Astrocyte of the spinal cord (primary cell): Measurements from ENCODE around the gene PPP2R1B.

Experiments used
- DNase-seq: peaks from one replicate; pipeline ENCODE4 v3.0.0; 2011; ENCODE audit warnings: low read depth, low spot score
- H3K4me3 ChIP-seq: 2 replicates; pipeline ENCODE4 v1.5.1; 2011; ENCODE audit warnings: low read depth, mild to moderate bottlenecking, low read length, moderate library complexity
- in situ Hi-C: cut with HindIII; loops from 2 replicates; pipeline ENCODE4 v1.10.0; 2017; ENCODE audit warnings: low sequenced_read_pairs
- TF ChIP-seq, protein P1 (sequence below): IDR thresholded peaks from 2 replicates; pipeline ENCODE4 v1.5.1; 2012; ENCODE audit warnings: low read depth, mild to moderate bottlenecking, low read length, inconsistent platforms

The PPP2R1B gene

DNA sequence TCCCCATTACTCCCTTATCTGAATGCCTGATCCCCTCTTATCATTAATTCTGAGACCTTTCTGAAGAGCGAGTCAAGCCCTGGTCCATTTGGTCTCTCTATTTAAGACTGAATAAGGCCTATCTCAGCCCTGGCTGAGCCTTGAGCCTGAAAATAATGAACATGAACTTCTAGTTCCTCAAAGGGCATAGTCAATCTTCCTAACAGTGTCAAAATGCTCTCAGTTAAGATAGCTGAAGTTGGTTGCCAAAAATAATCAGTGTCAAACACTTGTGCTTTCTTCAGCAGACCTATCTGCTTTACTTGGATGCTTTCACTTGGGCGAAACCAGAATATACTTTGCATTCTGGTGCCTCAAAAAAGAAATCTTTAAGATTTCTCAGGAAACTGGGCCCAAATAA, 42.6 kb upstream of the PPP2R1B start:
- DNase-seq, result no peak
- in situ Hi-C loops, result no loop called here
- no peak overlapping the region for H3K4me3 ChIP-seq
- TF ChIP-seq, protein P1, sequence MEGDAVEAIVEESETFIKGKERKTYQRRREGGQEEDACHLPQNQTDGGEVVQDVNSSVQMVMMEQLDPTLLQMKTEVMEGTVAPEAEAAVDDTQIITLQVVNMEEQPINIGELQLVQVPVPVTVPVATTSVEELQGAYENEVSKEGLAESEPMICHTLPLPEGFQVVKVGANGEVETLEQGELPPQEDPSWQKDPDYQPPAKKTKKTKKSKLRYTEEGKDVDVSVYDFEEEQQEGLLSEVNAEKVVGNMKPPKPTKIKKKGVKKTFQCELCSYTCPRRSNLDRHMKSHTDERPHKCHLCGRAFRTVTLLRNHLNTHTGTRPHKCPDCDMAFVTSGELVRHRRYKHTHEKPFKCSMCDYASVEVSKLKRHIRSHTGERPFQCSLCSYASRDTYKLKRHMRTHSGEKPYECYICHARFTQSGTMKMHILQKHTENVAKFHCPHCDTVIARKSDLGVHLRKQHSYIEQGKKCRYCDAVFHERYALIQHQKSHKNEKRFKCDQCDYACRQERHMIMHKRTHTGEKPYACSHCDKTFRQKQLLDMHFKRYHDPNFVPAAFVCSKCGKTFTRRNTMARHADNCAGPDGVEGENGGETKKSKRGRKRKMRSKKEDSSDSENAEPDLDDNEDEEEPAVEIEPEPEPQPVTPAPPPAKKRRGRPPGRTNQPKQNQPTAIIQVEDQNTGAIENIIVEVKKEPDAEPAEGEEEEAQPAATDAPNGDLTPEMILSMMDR, result no peak

DNA sequence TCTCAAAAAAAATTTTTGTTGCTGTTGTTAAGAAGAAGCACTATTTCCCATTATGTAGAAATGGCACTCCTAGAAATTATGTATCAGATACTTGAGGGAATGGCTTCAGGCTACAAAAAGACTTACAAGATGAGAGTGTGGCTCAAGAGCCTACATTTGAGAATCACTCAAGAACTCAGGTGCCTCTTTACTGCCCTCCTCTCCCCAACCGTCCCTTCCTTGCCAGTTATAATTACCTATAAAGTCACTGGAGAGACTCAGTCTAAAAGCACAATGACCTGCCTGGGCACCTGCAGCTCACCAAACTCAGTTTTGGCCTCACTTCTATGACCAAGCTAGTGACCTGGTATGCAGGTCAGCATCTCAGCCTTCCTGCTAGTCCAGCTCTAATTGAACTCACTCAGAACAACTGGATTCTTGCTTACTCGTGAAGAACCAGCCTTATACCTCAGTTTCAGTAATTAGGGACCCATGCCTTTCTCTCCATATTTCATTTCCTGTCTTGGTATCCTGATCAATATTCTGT, 41.9 kb upstream of the PPP2R1B start:
- no peak for DNase-seq
- in situ Hi-C loops, result no loop called here
- TF ChIP-seq, protein P1, result no peak
- no peak overlapping the region for H3K4me3 ChIP-seq

DNA sequence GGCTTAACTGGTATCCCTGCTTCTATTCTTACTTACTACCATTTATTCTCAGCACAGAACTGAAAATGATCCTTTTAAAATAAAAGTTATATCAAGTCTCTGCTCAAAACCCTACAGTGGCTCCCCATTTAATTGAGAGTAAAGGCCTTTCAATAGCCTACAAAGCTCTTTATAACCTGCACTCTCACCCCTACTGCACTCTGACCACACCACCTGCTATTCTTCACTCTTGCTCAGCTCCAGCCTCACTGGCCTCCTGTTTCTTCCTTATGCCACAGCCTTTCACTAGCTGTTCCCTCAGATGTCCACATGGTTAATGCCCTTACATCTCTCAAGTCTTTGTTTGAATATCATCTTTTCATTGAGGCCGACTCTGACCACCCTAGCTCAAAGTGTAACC, 40.9 kb upstream of the PPP2R1B start:
- no peak for DNase-seq
- in situ Hi-C loops, result no loop called here
- TF ChIP-seq, protein P1, result no peak
- no peak overlapping the region for H3K4me3 ChIP-seq

DNA sequence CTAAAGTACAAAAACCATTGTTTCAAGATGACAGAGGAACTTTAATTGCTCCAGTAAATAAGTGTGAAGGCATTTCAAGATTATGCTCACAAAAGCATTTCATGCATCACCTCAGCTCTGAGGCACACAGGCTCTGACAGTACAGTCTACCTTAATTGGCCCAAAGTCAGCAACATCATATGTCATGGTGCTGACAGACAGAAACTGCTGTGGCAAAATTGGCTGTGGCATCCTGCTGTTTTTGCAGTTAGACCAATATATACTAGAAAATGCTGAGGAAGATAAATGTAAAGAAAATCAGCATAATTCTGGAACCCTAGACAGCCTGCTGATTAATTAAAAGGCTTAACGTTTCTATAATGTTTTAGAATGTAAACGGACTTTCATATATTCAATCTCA, 34.9 kb upstream of the PPP2R1B start:
- in situ Hi-C loops, result no loop called here
- DNase-seq, result no peak
- no peak overlapping the region for H3K4me3 ChIP-seq
- TF ChIP-seq, protein P1, result no peak

DNA sequence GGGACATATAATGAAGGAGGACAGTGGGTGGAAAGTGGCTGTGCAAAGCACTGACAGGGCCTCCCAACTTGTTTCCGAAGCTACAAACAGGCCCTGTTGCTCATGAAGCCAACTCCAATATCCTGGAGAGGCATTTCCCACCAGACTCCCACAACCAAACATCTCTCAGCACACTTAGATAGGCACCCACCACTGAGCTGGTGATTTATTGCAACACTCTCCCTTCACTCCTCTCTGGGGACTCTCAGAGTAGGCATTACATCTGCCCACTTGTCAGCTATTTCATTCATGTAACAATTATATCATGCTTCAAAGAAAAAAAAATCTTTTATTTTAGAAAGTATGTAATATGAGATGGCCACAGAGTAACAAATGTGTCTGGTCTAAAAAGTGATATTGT, 32.1 kb upstream of the PPP2R1B start:
- in situ Hi-C loops, result no loop called here

DNA sequence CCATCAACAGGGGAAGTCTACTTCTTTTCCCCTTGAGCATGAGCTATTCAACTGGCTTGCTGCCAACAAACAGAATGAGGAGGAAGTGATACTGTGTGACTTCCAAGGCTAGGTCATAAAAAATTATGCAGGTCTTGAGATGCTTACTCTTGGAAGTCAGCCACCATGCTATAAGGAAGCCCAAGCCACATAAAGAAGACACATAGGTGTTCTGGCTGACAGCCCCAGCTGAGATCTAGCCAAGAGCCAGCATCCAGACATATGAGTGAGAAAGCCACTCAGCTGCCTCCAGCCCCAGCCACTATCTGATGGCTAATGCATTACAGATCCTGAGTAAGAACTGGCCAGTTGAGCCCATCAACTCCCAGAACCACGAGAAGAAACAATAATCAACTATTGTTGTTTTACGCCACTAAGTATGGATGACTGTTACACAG, 31.0 kb upstream of the PPP2R1B start:
- H3K4me3 ChIP-seq, result no peak overlapping the region
- peak; percentile 40 for DNase-seq
- in situ Hi-C loops, result no loop called here
- TF ChIP-seq, protein P1, result no peak

More for the DNA sequence above, 32.1 kb upstream of the PPP2R1B start:
- DNase-seq, result no peak
- TF ChIP-seq, protein P1, result no peak
- H3K4me3 ChIP-seq, result no peak overlapping the region

DNA sequence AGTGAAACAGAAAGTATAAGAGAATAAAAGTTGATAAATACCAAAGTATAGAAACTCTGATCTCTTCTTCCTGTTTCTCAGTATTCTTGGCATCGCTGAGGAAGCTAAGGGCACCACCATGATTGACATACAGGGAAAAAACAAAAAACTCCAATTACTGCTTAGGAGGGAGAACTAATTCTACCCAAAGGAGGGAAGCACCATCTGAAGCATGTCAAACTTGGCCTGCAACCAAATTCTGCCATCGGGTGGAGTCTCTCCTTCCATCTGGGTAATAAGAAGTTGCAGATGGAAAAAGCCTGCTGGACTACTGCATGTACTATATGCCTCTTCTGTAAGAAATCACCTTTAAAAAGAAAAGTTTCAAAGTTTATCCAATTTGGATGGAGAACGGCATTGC, 30.5 kb upstream of the PPP2R1B start:
- in situ Hi-C loops, result no loop called here

More for the DNA sequence above, 30.5 kb upstream of the PPP2R1B start:
- TF ChIP-seq, protein P1, result no peak
- H3K4me3 ChIP-seq, result no peak overlapping the region
- no peak for DNase-seq
